NCI-H748 (cell line): ENCODE results near the gene SPPL2C.

Source experiments
- DNase-seq: peaks from one replicate; lab custom pipeline; 2025; ENCODE audit not compliant: unreplicated experiment; lab: John Stamatoyannopoulos, UW

Gene SPPL2C, protein sequence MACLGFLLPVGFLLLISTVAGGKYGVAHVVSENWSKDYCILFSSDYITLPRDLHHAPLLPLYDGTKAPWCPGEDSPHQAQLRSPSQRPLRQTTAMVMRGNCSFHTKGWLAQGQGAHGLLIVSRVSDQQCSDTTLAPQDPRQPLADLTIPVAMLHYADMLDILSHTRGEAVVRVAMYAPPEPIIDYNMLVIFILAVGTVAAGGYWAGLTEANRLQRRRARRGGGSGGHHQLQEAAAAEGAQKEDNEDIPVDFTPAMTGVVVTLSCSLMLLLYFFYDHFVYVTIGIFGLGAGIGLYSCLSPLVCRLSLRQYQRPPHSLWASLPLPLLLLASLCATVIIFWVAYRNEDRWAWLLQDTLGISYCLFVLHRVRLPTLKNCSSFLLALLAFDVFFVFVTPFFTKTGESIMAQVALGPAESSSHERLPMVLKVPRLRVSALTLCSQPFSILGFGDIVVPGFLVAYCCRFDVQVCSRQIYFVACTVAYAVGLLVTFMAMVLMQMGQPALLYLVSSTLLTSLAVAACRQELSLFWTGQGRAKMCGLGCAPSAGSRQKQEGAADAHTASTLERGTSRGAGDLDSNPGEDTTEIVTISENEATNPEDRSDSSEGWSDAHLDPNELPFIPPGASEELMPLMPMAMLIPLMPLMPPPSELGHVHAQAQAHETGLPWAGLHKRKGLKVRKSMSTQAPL

DNA sequence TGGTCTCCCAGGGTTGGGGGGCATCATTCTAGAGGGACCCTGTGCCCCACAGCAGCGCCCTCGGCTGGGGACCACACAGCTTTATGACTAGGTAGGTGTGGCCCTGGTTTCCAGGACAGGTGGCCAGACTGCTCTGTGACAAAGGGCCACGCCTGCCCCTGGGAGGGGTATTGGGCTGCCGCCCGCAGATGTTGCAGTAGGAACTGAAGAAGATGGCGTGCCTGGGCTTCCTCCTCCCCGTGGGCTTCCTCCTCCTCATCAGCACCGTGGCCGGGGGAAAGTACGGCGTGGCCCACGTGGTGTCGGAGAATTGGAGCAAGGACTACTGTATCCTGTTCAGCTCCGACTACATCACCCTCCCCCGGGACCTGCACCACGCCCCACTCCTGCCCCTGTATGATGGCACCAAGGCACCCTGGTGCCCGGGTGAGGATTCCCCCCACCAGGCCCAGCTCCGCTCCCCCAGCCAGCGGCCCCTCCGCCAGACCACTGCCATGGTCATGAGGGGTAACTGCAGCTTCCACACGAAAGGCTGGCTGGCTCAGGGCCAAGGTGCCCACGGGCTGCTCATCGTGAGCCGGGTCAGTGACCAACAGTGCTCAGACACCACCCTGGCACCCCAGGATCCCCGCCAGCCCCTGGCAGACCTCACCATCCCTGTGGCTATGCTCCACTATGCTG is at the start of gene SPPL2C:
Gene SPPL2C, plus strand, starts transcription at position 187 of the 681 bp plus-strand sequence. Its CDS starts 26 bp downstream, at position 213.
- DNase-seq: peak; percentile 47

DNA sequence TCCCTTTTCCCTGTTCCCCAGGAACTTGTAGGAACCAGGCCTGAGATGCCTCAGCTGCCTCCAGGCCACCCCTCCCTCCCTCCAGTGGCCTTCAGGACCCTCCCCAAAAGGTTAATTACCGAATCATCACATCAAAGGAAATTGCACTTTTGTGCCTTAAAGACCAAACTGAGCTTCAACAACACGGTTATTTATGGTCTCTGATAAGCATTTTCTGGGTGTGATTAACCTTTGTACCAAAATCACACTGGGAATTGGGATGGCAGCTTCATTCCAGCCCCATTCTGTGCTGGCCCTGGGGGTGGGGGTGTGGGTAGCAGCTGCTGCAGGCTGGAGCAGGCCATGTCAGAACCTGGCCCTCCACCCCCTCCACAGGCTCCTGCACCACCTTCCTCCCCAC is 43.9 kb upstream of the SPPL2C start:
- DNase-seq: no peak

DNA sequence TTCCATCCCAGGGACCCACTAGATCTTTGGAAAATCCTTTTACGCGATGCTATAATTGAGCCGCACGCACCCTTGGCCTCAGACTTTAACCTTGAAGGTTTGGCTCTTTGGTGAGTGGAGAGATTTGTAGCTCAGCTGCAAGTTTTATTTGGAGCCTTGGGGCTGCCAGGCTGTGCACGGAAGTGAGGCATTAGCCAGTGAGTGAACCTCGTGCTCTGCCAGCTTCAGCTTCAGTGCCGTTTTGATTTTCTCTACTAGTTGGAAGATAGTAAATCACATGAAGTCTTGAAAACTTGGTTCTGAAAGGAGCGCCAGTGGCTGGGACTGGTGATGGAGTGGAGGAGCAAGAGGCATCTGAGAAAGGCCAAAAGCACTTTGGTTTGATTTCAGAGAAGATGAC is 43.3 kb upstream of the SPPL2C start:
- no peak for DNase-seq

DNA sequence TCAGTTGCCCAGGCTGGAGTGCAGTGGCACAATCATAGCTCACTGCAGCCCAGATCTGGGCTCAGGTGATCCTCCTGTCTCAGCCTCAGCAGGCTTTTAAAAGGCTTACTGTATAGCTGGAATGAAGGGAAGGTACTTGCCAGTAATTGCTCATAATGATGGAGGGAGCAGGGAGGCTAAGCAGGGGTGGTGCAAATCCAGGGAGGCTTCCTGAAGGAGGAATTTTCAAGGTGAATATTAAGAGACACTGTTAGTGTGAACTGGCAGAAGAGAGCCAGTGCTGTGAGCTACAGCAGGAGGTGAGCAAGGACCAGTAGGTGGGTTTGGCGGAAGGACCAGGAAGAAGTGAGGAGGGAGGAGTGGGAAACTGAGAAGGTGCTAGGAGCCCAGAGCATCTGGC is 35.8 kb upstream of the SPPL2C start:
- no peak for DNase-seq

DNA sequence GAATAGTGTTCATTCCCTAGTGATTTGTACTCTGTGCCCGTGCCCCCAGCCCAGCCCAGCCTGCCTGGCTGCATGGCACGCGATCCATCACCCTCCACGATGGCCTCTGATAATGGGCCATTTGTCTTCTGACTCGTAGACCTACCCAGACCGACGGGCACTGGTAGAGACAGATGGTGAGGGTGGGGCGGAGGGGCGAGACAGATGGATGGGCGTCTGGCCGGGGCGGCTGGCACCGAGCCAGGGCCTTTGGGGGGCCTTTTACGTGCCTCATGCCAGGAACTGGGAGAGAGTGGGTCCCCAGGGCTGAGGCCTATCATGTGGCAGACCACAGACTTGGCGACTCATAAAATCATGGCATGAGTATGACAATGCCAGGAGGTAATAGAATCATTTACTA is 35.2 kb upstream of the SPPL2C start:
- peak; percentile 18 for DNase-seq

DNA sequence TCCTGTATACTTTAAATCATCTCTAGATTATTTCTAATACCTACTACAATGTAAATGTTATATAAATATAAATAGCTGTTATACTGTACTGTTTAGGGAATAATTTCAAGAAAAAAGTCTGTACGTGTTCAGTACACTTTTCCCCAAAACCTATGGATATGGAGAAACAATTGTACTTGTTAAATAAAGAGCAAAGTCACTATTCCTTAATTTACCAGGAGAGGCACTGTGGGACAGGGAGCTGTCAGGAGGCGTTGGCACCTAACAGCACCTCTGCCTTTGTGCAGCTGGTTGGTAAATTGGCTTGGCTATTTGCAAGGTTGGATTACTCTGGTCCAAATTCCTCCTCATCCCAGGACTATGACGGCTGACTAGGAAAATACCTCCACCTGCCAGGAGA is 32.6 kb upstream of the SPPL2C start:
- DNase-seq: peak; percentile 31

DNA sequence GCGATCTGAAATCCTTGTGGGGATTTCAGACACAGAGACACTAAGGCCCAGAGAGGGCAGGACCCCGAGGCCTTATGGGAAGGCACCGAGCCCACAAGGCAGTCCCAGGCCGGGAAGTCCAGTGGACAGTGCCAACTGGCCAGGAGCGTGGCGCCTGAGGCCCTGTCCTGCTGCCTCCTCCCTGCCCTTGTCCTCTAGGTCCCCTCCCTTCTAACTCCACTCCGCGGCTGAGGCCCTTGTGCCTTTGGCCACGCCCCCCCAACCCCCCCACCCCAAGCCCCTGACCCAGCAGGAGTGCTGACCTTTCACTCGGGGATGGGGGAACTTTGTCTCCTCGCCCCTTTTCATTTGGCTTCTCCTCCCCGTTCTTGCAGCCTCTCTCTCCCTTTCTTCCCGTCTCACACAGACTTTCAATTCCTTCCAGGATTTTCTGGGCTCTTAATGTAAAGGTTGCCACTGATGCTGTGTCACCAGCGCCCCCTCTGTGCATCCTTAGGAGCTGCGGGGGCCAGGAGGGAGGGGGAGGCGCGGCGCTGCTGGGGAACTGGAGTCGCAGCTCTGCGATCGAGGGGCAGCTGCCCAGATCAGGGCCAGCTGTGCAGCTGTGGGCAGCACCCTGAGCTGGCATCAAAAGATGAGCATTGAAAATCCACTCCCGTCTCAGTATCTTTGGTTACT is 31.5 kb upstream of the SPPL2C start:
- DNase-seq: no peak

DNA sequence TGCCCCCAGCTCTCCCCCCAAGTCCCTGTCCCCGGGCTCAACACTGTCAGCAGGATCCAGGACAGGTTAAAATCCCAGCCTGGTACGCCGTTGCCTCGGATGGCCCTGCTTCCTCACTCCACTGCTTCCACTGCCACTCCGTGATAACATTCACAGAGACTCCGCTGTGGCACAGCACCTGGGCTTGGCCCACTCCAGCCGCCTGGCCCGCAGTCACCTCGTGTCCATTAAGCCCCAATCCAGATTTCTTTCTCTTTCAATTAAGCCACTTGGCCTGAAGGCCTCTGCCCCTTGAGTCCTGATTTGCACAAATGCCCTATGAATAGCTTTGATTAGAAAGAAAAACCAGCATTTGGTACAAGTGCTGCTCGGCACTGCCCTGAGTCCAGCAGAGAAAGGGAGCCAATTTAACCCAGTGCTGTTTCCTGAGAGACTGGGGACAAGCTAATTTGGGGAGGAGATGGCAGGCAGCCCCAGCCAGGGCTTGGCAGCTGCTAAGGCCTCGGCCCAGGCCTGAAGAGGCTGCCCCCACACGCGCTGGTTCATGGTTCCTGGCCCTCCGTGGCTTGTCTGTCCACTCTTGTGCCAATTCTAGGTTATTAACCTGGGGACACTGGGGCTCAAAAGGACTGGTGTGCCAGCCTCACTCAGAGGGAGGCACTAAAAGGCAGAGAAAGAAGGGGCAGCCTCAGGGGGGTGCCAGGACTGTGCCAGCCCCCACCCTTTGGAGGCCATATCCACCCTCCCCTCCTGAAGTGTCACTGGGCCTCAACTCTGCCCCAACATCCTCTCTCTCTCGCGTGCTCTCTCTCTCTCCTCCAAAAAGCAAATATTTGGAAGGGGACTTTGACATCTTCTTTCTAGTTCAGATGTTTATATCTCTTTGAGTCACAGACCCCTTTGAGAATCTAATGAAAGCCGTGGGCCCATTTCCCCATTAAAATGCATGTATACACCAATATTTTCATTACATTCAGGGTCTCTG is 29.8 kb upstream of the SPPL2C start:
- DNase-seq: no peak

DNA sequence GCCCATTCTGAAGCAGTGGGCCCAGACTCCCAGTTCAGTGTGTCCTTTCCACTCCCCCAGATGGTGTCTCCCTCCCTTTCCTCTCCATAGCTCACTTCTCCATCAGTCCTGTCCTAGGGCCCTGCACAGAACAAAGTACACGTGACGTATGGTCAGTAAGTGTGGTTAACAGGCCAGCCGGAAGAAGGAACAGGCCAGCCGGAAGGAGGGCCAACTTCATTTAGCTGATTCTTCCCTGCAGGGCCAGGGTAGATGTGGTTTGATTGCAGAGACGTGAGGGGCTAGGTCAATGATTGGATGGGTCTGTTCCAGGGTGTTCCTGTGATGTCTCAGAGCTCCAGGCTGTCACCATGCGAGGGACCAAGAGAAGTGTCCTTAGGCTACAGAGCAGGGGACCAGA is 28.9 kb upstream of the SPPL2C start:
- DNase-seq: no peak

DNA sequence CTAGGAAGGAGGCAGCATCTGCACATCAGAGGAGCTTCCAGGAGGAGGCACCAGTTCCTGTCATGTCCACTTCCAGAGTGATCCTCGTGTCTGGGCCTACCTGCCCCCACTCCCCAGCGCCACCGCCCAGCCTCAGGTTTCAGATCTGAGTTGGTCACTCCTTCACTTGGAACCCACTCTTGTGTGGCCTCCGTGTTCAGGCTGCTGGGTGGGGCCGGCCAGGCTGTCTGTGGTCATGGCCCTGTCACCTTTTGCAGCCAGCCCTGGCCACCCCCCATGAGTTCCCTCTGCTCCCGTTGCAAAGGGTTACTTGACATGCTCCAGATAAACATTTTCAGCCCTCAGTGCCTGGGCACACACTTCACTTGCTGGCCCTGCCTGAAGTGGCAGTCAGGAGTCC is 26.6 kb upstream of the SPPL2C start:
- DNase-seq: no peak

DNA sequence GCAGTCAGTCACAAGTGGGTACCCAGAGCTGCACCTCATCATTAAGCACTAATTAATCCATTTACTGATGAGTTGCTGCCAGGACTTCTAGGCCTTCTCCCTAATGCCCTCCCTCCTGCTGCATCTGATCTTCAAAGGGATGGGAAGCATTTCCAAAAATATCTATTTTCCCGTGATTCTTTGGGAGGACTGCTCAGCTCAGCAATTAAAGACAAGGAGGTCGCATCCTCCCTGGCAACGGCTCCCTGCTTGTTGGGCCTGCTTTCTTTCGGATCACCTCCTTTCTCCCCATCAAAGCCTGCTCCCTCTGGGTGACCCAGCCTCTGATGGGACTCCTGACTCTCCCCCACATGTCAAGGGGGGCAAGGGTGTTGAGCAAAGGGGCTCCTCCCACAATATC is 26.0 kb upstream of the SPPL2C start:
- DNase-seq: no peak

DNA sequence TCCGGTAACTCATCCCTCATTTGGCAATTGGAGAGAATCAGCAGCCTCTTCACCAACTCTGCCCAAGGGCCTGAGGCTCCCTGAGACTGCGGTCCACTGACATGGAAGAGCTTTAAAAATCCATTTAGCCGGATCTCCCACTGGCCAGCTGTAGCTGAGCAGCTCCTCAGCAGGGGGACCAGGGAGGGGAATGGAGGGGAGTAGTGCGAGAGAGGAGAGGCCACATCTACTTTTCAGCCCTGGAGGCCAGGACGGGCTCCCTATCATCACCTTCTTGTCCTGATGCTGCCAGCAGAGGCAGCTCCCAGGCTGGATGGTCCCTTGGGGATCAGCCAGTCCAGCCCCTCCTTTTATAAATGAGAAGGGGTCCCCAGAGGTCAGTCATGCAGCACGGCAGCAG is 25.0 kb upstream of the SPPL2C start:
- no peak for DNase-seq

DNA sequence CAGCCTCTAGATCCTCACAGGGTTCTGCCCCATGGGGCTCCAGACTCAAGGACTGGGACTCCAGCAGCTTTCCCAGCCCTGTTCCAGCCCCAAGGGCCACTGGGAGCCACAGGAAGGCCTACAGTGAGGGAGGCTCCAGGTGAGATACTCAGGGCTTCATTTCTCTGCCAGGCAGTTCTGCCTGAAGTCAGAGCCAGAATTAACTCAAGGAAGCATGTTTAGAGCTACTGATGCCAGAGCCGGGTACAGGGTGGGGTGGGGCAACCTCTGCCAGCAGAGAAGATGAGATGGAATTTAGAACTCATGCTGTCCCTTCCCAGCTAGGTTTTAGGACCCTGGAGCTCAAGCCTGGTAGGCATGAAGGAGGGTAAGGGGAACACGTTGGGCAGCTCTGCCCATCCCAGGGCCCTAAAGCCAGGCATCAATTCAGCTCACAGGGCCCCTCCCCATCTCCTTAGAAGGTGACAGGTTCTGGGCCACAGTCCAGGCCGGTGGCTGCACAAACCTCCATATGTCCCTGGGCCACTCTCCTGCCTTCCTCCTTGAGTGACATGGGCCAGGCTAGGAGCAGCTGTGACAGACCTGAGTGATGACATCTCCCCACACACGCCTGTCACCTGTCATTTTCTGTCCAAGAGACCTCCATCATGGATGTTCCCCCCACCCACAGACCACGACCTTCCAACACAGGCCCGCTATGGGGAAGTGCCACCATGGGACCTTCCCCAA is 24.5 kb upstream of the SPPL2C start:
- DNase-seq: no peak

DNA sequence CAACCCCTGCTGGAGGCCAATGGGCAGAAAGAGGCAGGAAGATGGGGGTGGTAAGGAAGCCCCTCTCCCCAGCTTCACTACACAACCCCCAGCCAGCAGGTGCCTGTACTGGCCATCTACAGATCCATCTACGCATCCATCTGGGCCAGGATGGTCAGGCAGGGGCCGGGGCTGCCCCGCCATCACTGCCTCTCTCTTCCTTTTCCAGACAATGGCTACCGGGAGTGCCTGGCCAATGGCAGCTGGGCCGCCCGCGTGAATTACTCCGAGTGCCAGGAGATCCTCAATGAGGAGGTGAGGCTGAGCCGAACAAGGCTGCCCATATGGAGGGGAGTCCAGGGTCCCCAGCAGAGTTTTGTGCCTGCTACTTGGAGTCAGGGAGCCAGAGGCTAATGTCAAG is 23.5 kb upstream of the SPPL2C start:
- no peak for DNase-seq

DNA sequence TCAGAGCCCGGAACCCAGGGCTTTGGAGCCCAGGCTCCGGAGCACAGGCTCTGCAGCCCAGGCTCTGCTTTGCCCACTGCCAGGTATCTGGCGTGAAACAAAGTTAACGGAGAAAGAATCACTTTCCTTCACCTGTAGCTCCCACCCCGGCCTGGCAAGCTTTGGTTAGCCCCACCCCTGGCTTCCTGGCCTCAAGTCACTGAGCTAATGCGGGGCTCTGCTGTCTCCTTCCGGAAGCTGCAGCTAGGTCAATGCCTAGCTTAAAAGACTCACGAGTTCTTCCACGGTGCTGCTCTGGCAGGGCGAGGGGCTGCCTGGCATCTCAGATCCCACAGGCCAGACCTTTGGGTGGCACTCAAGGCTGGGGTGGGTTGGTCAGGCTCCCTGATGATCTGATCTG is 21.1 kb upstream of the SPPL2C start:
- no peak for DNase-seq

DNA sequence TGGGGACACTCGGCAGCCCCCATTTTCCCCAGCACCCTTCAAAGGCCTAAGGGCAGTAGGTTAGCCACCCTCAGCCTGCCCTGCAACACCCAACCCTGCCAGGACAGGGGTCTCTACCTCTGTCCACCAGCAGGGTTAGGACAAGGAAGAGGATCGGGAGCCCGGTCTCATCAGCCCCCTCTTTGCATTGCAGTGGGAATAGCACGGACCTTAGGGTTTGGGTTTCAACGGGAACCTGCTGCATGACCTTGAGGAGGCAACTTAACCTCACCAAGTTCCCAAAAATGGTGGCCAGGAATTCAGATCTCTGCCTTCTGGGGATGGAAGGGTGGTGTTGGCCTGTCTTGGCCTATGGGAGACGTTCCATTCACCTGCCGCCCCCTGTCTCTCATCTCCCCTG is 20.2 kb upstream of the SPPL2C start:
- DNase-seq: no peak

DNA sequence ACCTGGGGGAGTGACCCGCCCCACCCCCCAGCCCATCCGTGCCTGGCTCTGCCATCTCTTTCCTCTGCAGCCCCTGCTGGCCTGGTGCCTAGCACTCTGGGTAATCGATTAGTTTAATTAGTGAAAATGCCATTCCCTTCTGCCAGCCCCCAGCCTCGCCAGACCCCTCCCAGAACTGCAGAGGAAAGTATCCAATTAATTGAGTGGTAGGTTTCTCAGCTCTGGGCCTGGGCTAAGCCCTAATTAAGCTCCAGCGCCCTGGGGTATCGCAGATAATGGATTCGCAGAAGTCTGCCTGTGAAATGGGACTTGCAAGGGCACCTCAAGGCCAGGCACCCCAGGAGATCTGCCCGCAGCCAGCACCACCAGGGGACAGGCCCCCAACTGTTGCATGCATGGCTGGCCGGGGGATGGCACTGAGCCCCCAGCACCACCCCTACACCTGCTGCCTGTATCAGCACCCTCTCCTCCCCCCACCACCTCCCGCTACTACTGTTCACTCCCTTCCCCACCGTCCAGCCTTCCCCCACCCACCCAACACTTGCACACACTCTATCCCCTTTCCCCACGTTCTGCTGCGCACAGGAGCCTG is 19.7 kb upstream of the SPPL2C start:
- no peak for DNase-seq

DNA sequence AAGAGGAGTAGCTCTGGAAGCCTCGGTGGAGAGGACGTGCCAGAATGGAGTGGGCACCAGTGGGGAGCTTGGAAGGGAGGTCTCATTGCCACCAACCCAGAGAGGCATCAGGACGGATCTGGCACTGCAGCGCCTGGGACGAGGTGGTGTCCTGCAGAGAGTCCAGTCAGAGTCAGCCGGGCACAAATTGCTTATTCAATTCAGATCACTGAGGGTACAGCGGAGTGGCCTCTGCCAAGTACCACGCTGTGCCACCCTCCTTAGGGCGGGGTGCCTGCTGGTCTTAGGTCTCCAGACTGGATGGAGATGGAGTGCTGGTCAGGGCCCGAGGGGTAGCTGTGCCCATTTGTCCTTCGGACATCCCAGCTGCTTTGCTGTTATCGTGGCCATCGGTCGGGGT is 18.9 kb upstream of the SPPL2C start:
- DNase-seq: no peak

DNA sequence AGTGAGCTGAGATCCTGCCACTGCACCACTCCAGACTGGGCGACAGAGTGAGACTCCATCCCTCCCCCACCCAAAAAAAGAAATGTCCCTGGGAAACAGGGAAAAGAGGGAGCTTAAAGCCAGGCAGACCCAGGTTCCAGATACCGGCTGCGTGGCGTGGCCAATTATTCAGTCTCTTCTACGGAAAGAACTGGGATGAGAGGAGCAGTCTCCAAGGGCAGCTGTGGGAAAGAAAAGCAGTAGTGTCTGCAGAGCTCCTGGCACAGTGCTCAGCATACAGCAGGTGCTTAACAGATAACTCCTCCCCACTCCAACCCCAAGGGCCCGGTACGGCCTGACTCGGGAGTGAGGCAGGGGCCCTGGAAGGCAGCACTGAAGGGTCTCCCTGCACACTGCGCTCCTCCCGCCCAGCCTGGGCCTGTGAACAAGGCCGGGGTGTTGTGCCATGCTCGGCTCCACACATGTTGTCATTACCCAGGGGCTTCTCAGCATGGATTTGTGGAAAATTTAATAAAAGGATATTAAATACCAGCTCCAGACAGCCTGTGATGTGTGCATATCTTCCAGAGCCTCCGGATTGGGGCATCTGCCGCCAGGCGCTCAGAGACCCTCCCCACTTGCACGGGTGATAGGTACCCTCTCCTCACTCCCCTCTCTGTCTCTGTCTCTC is 17.6 kb upstream of the SPPL2C start:
- DNase-seq: no peak
